HepG2 (cell line): Measurements from ENCODE around the gene FAM83C. TPM values are rescaled to one million over a fixed set of nuclear protein-coding genes. Genes with fewer than 3 reads are reported as not detected.

Experiments used
- ATAC-seq: fragments of 200-7000 bp; cut with Tn5 transposase; 3 replicates; pipeline ENCODE4 v1.9.1; 2020; ENCODE audit warnings: mild to moderate bottlenecking, moderate library complexity
- BruUV-seq: library from RNA; stranded (reverse); fragments of 400-500 nt; replicated peaks from 2 replicates; lab custom pipeline; 2021; lab: Mats Ljungman, UMichigan
- CTCF ChIA-PET: fragments of 300-600 bp; formaldehyde crosslinking; extraction: SDS; loops from one replicate; lab custom pipeline; 2021; ENCODE audit warnings: low total read pairs, inconsistent platforms, low intra/inter-chr PET ratio; lab: Yijun Ruan, JAX
- POLR2A ChIA-PET: fragments of 350-600 bp; sonication (Branson Sonifier 250); formaldehyde crosslinking; loops from one replicate; lab custom pipeline; 2020; ENCODE audit warnings: antibody characterized with exemption, inconsistent platforms; lab: Yijun Ruan, JAX
- DNase-seq: peaks from one replicate; pipeline ENCODE4 v3.0.0-alpha.2; 2015; ENCODE audit warnings: low spot score
- FAIRE-seq: peaks from 3 replicates; lab custom pipeline; 2011; peaks lifted over from hg19 to GRCh38; lab: Jason Lieb, UNC
- H2AFZ ChIP-seq: one replicate; pipeline ENCODE4 v1.6.1; 2011; ENCODE audit warnings: low read length, inconsistent platforms
- H3K27ac ChIP-seq: fragments of 300-600 bp; 3 replicates; pipeline ENCODE4 v1.8.0; 2011; ENCODE audit warnings: mixed run types, mild to moderate bottlenecking, mixed read lengths, low read length, inconsistent platforms; ENCODE audit not compliant: insufficient read depth; ENCODE audit errors: extremely low read length
- H3K27me3 ChIP-seq, 2 experiments: fragments of 200-600 bp in 1 of 2; 2 replicates in 1 of 2; 3 replicates in 1 of 2; pipeline versions ENCODE4 v1.6.0 to v1.8.0; 2011; ENCODE audit warnings: low read length in 2 of 2, mild to moderate bottlenecking in 2 of 2, moderate library complexity in 2 of 2, inconsistent platforms in 1 of 2; ENCODE audit not compliant: insufficient read depth in 2 of 2, control insufficient read depth in 1 of 2
- H3K36me3 ChIP-seq, 2 experiments: fragments of 200-600 bp in 1 of 2; replicated peaks in 1 of 2; 2 replicates in 1 of 2; 3 replicates in 1 of 2; pipeline versions ENCODE4 v1.5.1 to v1.8.0; 2011; ENCODE audit warnings: low read length in 2 of 2, inconsistent platforms in 1 of 2; ENCODE audit not compliant: insufficient read depth in 2 of 2, control insufficient read depth in 1 of 2
- H3K4me1 ChIP-seq: 2 replicates; pipeline ENCODE4 v1.5.1; 2012; ENCODE audit warnings: low read length, inconsistent platforms; ENCODE audit not compliant: insufficient read depth
- H3K4me2 ChIP-seq: 2 replicates; pipeline ENCODE4 v1.6.0; 2011; ENCODE audit warnings: low read depth, low read length, inconsistent platforms
- H3K4me3 ChIP-seq, 3 experiments: fragments of 200-600 bp in 1 of 3; sonication (generic), shearing (Covaris generic) in 1 of 3; replicated peaks in 1 of 3; 2 replicates each; pipeline ENCODE4 v1.5.1; 2011 to 2016; ENCODE audit warnings: low read length in 3 of 3, inconsistent platforms in 2 of 3, low read depth in 2 of 3, mild to moderate bottlenecking in 2 of 3, control low read depth in 1 of 3, mixed read lengths in 1 of 3; ENCODE audit not compliant: insufficient read depth in 1 of 3
- H3K79me2 ChIP-seq: one replicate; pipeline ENCODE4 v1.6.1; 2011; ENCODE audit warnings: low read length, inconsistent platforms; ENCODE audit not compliant: insufficient read depth
- H3K9ac ChIP-seq: 2 replicates; pipeline ENCODE4 v1.6.0; 2011; ENCODE audit warnings: mild to moderate bottlenecking, low read depth, low read length, inconsistent platforms; ENCODE audit not compliant: insufficient read depth
- H3K9me3 ChIP-seq: 2 replicates; pipeline ENCODE4 v1.5.1; 2012; ENCODE audit warnings: mild to moderate bottlenecking, low read length
- H4K20me1 ChIP-seq: 2 replicates; pipeline ENCODE4 v1.6.0; 2011; ENCODE audit warnings: inconsistent platforms, mild to moderate bottlenecking, low read length, moderate library complexity; ENCODE audit not compliant: insufficient read depth
- BRF2 ChIP-seq: sonication (generic); formaldehyde crosslinking; IDR thresholded peaks from 2 replicates; pipeline ENCODE4 v1.8.1; 2022; ENCODE audit warnings: mild to moderate bottlenecking, missing genetic modification reagents
- ETV5 ChIP-seq: IDR thresholded peaks from 2 replicates; pipeline ENCODE4 v1.6.1; 2018; ENCODE audit warnings: missing biosample characterization, missing genetic modification reagents, inconsistent platforms, borderline replicate concordance
- FOSL2 ChIP-seq: sonication (generic); formaldehyde crosslinking; IDR thresholded peaks from 2 replicates; pipeline ENCODE4 v1.4.0; 2020; ENCODE audit warnings: missing genetic modification reagents
- PTBP1 ChIP-seq: fragments of 200-400 bp; formaldehyde crosslinking; IDR thresholded peaks from 2 replicates; pipeline ENCODE4 v1.6.1; 2018; ENCODE audit warnings: low read length, low read depth; ENCODE audit not compliant: poor library complexity, severe bottlenecking
- SMAD1 ChIP-seq: sonication (generic); formaldehyde crosslinking; IDR thresholded peaks from 2 replicates; pipeline ENCODE4 v1.4.0; 2020; ENCODE audit warnings: missing genetic modification reagents, low read depth, mild to moderate bottlenecking, borderline replicate concordance
- ZIK1 ChIP-seq: sonication (generic); formaldehyde crosslinking; IDR thresholded peaks from 2 replicates; pipeline ENCODE4 v1.5.0; 2020; ENCODE audit warnings: mild to moderate bottlenecking, low read depth, missing genetic modification reagents, borderline replicate concordance
- ZNF660 ChIP-seq: sonication (generic); formaldehyde crosslinking; IDR thresholded peaks from 2 replicates; pipeline ENCODE4 v1.5.1; 2020; ENCODE audit warnings: mild to moderate bottlenecking, low read depth, missing genetic modification reagents, borderline replicate concordance
- WGBS: methylation state at CpG from one replicate; pipeline ENCODE4 v1.1.6; 2017; ENCODE audit warnings: low lambda C conversion rate; 5-methylcytosine and 5-hydroxymethylcytosine counted together
- in situ Hi-C: cut with HindIII; loops from 2 replicates; pipeline ENCODE4 v1.10.0; 2017; ENCODE audit warnings: low pct_unique_long_range_greater_than_20kb; ENCODE audit not compliant: extremely low pct_ligation_motif_present
- intact Hi-C: fragments of 100-400 bp; cut with micrococcal nuclease; formaldehyde crosslinking; loops from one replicate; pipeline ENCODE4 v1.10.0; 2022; ENCODE audit not compliant: unreplicated experiment
- polyA plus RNA-seq, 8 experiments: library from polyadenylated mRNA; depleted of rRNA in 3 of 8; stranded (reverse) in 7 of 8; unstranded in 1 of 8; fragments of >200 nt; fragmentation: Illumina TruSeq in 4 of 8; extraction: Trizol in 4 of 8; gene quantifications; 2 replicates each; pipeline versions ENCODE4 v1.2.1 to v1.2.3, GENCODE V29; 2011 to 2016; ENCODE audit warnings: low read depth in 4 of 8, missing spikeins in 1 of 8, mixed read lengths in 1 of 8; ENCODE audit not compliant: insufficient read depth in 1 of 8
- total RNA-seq, 5 experiments: library from RNA; depleted of rRNA; stranded (reverse); fragments of >200 nt; fragmentation: Illumina TruSeq; extraction: Trizol; gene quantifications; 2 replicates each; pipeline ENCODE4 v1.2.3, GENCODE V29; 2016; ENCODE audit warnings: low read depth in 1 of 5

FAM83C gene
- total and polyA plus RNA-seq, 2 of the 13 experiments (the other 11 are each of a cell fraction or from before 2014, with no cell fraction given), result 0.04 TPM; not detected in 1

- TF ChIP-seq SMAD1 (CRISPR knock-in tag) (no peak), ZNF660 (CRISPR knock-in tag) (no peak), ZIK1 (CRISPR knock-in tag) (no peak), PTBP1 (no peak), ETV5 (CRISPR knock-in tag) (no peak)
- TF ChIP-seq, all 625 proteins: peak for 0
These were observed 19.6 kb upstream of the FAM83C start (continued) for GRCh38 chr20:35311822-35312221.

GRCh38 chr20:35311409-35311808 is 19.2 kb upstream of the FAM83C start:
- no peaks in the 10 kb centered on the region for H4K20me1 ChIP-seq

More at GRCh38 chr20:35311409-35311808, 19.2 kb upstream of the FAM83C start:
- Histone ChIP-seq H3K9me3 (no peaks in the 10 kb centered on the region), H3K4me2 (no peak overlapping the region), H3K9ac (no peak overlapping the region), H3K79me2 (no peaks in the 10 kb centered on the region), H3K27ac (no peak overlapping the region), H3K4me1 (peaks cover 26% of the 10 kb centered on the region), H3K4me3 (no peak overlapping the region), H3K27me3 (no peaks in the 10 kb centered on the region), H3K36me3 (peaks cover 8 to 44% of the 10 kb centered on the region in 2 experiments), H2AFZ (no peak overlapping the region)
- no peak for FAIRE-seq
- in situ Hi-C loops (no loop called here), intact Hi-C loops (no loop called here)
- ChIA-PET POLR2A (interaction anchor here (0.7 to 2.6 kb wide), 4 partner anchors 9 to 155 kb away, joined by 4 to 11 read pairs (median 4); partner anchors contain the start of gene EIF6), CTCF (no interaction called here)
- BruUV-seq, result no TSS peak
- TF ChIP-seq FOSL2 (CRISPR knock-in tag) (peak; percentile 36; the same call in 1 of the 2 replicates), BRF2 (no peak)
- no peak for ATAC-seq
- no peak for DNase-seq
- WGBS, result 98% methylated on average over 2 of the region's 2 CpGs
